HepG2 (cell line): ENCODE data around the gene ZNF624. TPM values are rescaled to one million over a fixed set of nuclear protein-coding genes. Genes with fewer than 3 reads are reported as not detected.

Experiments used
- ATAC-seq: fragments of 200-7000 bp; cut with Tn5 transposase; 3 replicates; pipeline ENCODE4 v1.9.1; 2020; ENCODE audit warnings: mild to moderate bottlenecking, moderate library complexity
- BruUV-seq: library from RNA; stranded (reverse); fragments of 400-500 nt; replicated peaks from 2 replicates; lab custom pipeline; 2021; lab: Mats Ljungman, UMichigan
- CTCF ChIA-PET: fragments of 300-600 bp; formaldehyde crosslinking; extraction: SDS; loops from one replicate; lab custom pipeline; 2021; ENCODE audit warnings: low total read pairs, inconsistent platforms, low intra/inter-chr PET ratio; lab: Yijun Ruan, JAX
- POLR2A ChIA-PET: fragments of 350-600 bp; sonication (Branson Sonifier 250); formaldehyde crosslinking; loops from one replicate; lab custom pipeline; 2020; ENCODE audit warnings: antibody characterized with exemption, inconsistent platforms; lab: Yijun Ruan, JAX
- DNase-seq: peaks from one replicate; pipeline ENCODE4 v3.0.0-alpha.2; 2015; ENCODE audit warnings: low spot score
- FAIRE-seq: peaks from 3 replicates; lab custom pipeline; 2011; peaks lifted over from hg19 to GRCh38; lab: Jason Lieb, UNC
- H2AFZ ChIP-seq: one replicate; pipeline ENCODE4 v1.6.1; 2011; ENCODE audit warnings: low read length, inconsistent platforms
- H3K27ac ChIP-seq: fragments of 300-600 bp; 3 replicates; pipeline ENCODE4 v1.8.0; 2011; ENCODE audit warnings: mixed run types, mild to moderate bottlenecking, mixed read lengths, low read length, inconsistent platforms; ENCODE audit not compliant: insufficient read depth; ENCODE audit errors: extremely low read length
- H3K27me3 ChIP-seq, 2 experiments: fragments of 200-600 bp in 1 of 2; 2 replicates in 1 of 2; 3 replicates in 1 of 2; pipeline versions ENCODE4 v1.6.0 to v1.8.0; 2011; ENCODE audit warnings: low read length in 2 of 2, mild to moderate bottlenecking in 2 of 2, moderate library complexity in 2 of 2, inconsistent platforms in 1 of 2; ENCODE audit not compliant: insufficient read depth in 2 of 2, control insufficient read depth in 1 of 2
- H3K36me3 ChIP-seq, 2 experiments: fragments of 200-600 bp in 1 of 2; replicated peaks in 1 of 2; 2 replicates in 1 of 2; 3 replicates in 1 of 2; pipeline versions ENCODE4 v1.5.1 to v1.8.0; 2011; ENCODE audit warnings: low read length in 2 of 2, inconsistent platforms in 1 of 2; ENCODE audit not compliant: insufficient read depth in 2 of 2, control insufficient read depth in 1 of 2
- H3K4me1 ChIP-seq: 2 replicates; pipeline ENCODE4 v1.5.1; 2012; ENCODE audit warnings: low read length, inconsistent platforms; ENCODE audit not compliant: insufficient read depth
- H3K4me2 ChIP-seq: 2 replicates; pipeline ENCODE4 v1.6.0; 2011; ENCODE audit warnings: low read depth, low read length, inconsistent platforms
- H3K4me3 ChIP-seq, 3 experiments: fragments of 200-600 bp in 1 of 3; sonication (generic), shearing (Covaris generic) in 1 of 3; replicated peaks in 1 of 3; 2 replicates each; pipeline ENCODE4 v1.5.1; 2011 to 2016; ENCODE audit warnings: low read length in 3 of 3, inconsistent platforms in 2 of 3, low read depth in 2 of 3, mild to moderate bottlenecking in 2 of 3, control low read depth in 1 of 3, mixed read lengths in 1 of 3; ENCODE audit not compliant: insufficient read depth in 1 of 3
- H3K79me2 ChIP-seq: one replicate; pipeline ENCODE4 v1.6.1; 2011; ENCODE audit warnings: low read length, inconsistent platforms; ENCODE audit not compliant: insufficient read depth
- H3K9ac ChIP-seq: 2 replicates; pipeline ENCODE4 v1.6.0; 2011; ENCODE audit warnings: mild to moderate bottlenecking, low read depth, low read length, inconsistent platforms; ENCODE audit not compliant: insufficient read depth
- H3K9me3 ChIP-seq: 2 replicates; pipeline ENCODE4 v1.5.1; 2012; ENCODE audit warnings: mild to moderate bottlenecking, low read length
- H4K20me1 ChIP-seq: 2 replicates; pipeline ENCODE4 v1.6.0; 2011; ENCODE audit warnings: inconsistent platforms, mild to moderate bottlenecking, low read length, moderate library complexity; ENCODE audit not compliant: insufficient read depth
- FOXA3 ChIP-seq: IDR thresholded peaks from 2 replicates; pipeline ENCODE4 v1.6.1; 2016; ENCODE audit warnings: missing genetic modification reagents, missing compliant biosample characterization
- KMT2B ChIP-seq: IDR thresholded peaks from 2 replicates; pipeline ENCODE4 v1.6.1; 2016; ENCODE audit warnings: missing genetic modification reagents, missing compliant biosample characterization
- MTA1 ChIP-seq: sonication (generic); formaldehyde crosslinking; IDR thresholded peaks from 2 replicates; pipeline ENCODE4 v1.4.0; 2020; ENCODE audit warnings: missing genetic modification reagents, mild to moderate bottlenecking, borderline replicate concordance
- TBX3 ChIP-seq: fragments of 450-650 bp; IDR thresholded peaks from 2 replicates; pipeline ENCODE4 v1.6.1; 2017; ENCODE audit warnings: antibody characterized with exemption, mild to moderate bottlenecking, inconsistent platforms, borderline replicate concordance
- ZFP36L1 ChIP-seq: sonication (generic); formaldehyde crosslinking; IDR thresholded peaks from 2 replicates; pipeline ENCODE4 v1.8.0; 2022; ENCODE audit warnings: mild to moderate bottlenecking, missing genetic modification reagents, moderate library complexity
- ZMYM2 ChIP-seq: sonication (generic); formaldehyde crosslinking; IDR thresholded peaks from 2 replicates; pipeline ENCODE4 v1.8.0; 2022; ENCODE audit warnings: mild to moderate bottlenecking, missing genetic modification reagents
- ZNF570 ChIP-seq: sonication (generic); formaldehyde crosslinking; IDR thresholded peaks from 2 replicates; pipeline ENCODE4 v1.4.0; 2020; ENCODE audit warnings: mild to moderate bottlenecking, missing genetic modification reagents, borderline replicate concordance
- WGBS: methylation state at CpG from one replicate; pipeline ENCODE4 v1.1.6; 2017; ENCODE audit warnings: low lambda C conversion rate; 5-methylcytosine and 5-hydroxymethylcytosine counted together
- in situ Hi-C: cut with HindIII; loops from 2 replicates; pipeline ENCODE4 v1.10.0; 2017; ENCODE audit warnings: low pct_unique_long_range_greater_than_20kb; ENCODE audit not compliant: extremely low pct_ligation_motif_present
- intact Hi-C: fragments of 100-400 bp; cut with micrococcal nuclease; formaldehyde crosslinking; loops from one replicate; pipeline ENCODE4 v1.10.0; 2022; ENCODE audit not compliant: unreplicated experiment
- polyA plus RNA-seq, 8 experiments: library from polyadenylated mRNA; depleted of rRNA in 3 of 8; stranded (reverse) in 7 of 8; unstranded in 1 of 8; fragments of >200 nt; fragmentation: Illumina TruSeq in 4 of 8; extraction: Trizol in 4 of 8; gene quantifications; 2 replicates each; pipeline versions ENCODE4 v1.2.1 to v1.2.3, GENCODE V29; 2011 to 2016; ENCODE audit warnings: low read depth in 4 of 8, missing spikeins in 1 of 8, mixed read lengths in 1 of 8; ENCODE audit not compliant: insufficient read depth in 1 of 8
- total RNA-seq, 5 experiments: library from RNA; depleted of rRNA; stranded (reverse); fragments of >200 nt; fragmentation: Illumina TruSeq; extraction: Trizol; gene quantifications; 2 replicates each; pipeline ENCODE4 v1.2.3, GENCODE V29; 2016; ENCODE audit warnings: low read depth in 1 of 5
- TF ChIP-seq, protein P1 (sequence below): sonication (generic); formaldehyde crosslinking; IDR thresholded peaks from 2 replicates; pipeline ENCODE4 v1.5.0; 2020; ENCODE audit warnings: mild to moderate bottlenecking, missing genetic modification reagents, moderate library complexity
- TF ChIP-seq, protein P2 (sequence below): sonication (generic); formaldehyde crosslinking; IDR thresholded peaks from 2 replicates; pipeline ENCODE4 v1.8.1; 2023; ENCODE audit warnings: missing genetic modification reagents, inconsistent platforms, borderline replicate concordance
- TF ChIP-seq, protein P3 (sequence below): sonication (generic); formaldehyde crosslinking; IDR thresholded peaks from 2 replicates; pipeline ENCODE4 v1.4.0; 2020; ENCODE audit warnings: missing genetic modification reagents, borderline replicate concordance
- TF ChIP-seq, protein P4 (sequence below): sonication (generic); formaldehyde crosslinking; IDR thresholded peaks from 2 replicates; pipeline ENCODE4; 2020; ENCODE audit warnings: missing genetic modification reagents, mild to moderate bottlenecking, borderline replicate concordance

ZNF624 gene
- total and polyA plus RNA-seq, 2 of the 13 experiments (the other 11 are each of a cell fraction or from before 2014, with no cell fraction given), result 0.75 to 3.5 TPM

DNA sequence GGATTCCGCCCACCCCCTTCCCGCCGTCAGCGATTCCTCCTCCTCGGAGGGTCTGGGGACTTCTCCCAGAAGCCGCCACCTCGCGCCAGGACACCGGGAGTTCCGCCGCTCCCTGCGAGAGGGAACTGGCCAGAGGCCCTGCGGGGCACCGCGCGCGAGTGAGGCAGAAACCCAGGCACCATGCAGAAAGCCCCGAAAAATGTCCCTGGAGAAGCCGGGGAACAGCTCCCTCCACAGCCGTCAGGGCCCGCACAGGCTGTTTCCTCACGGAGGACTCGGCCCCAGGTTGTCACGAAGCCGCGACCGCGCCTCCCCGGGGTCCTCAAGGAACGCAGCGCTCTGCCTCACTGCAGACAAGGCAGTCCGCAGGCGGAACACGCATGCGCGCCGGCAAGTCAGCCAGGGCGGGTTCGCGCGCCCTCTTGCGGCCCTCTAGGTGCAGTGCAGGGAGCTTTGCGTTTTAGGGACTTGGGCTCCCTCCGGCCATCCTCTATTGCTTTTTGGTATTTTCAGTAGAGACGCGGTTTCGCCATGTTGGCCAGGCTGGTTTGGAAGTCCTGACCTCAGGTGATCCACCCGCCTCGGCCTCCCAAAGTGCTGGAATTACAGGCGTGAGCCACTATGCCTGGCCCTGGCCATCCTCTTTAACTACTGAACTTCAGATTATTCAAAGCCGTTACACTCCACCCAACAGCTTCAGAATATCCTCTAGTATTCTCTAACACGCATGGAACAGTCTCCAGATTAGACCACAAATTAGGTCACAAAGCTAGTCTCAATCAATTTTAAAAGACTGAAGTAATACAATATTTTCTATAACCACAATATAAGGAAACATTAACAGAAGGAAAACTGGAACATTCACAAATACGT, 64.3 kb downstream of the ZNF624 start (continued):
- TF ChIP-seq, protein P1, sequence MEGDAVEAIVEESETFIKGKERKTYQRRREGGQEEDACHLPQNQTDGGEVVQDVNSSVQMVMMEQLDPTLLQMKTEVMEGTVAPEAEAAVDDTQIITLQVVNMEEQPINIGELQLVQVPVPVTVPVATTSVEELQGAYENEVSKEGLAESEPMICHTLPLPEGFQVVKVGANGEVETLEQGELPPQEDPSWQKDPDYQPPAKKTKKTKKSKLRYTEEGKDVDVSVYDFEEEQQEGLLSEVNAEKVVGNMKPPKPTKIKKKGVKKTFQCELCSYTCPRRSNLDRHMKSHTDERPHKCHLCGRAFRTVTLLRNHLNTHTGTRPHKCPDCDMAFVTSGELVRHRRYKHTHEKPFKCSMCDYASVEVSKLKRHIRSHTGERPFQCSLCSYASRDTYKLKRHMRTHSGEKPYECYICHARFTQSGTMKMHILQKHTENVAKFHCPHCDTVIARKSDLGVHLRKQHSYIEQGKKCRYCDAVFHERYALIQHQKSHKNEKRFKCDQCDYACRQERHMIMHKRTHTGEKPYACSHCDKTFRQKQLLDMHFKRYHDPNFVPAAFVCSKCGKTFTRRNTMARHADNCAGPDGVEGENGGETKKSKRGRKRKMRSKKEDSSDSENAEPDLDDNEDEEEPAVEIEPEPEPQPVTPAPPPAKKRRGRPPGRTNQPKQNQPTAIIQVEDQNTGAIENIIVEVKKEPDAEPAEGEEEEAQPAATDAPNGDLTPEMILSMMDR (CRISPR knock-in tag), result peak; percentile 95
- TF ChIP-seq KMT2B (CRISPR knock-in tag) (0 out of 2 replicates have a peak, but pooled peaks have one; percentile 34), MTA1 (CRISPR knock-in tag) (peak; percentile 37; the same call in 1 of the 2 replicates)

DNA sequence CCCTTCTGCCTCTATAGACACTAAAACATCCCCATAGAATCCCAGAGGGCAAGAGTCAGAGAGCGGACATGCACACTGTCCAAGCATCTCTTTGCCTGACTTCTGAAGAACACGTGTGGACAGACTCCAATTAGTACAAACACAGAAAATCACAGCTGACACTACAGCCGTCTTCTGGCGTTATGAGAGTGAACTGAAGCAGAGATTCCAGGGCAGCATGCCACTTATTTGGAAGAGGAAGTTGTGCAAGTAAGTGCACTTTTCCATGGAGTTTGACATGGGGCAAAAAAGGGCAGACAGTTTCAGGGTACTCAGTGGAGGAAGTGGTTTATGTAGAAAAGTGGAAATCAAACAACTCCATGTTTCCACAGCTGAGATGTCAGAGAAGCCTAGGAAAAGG, 67.9 kb downstream of the ZNF624 start:
- in situ Hi-C loops (no loop called here), intact Hi-C loops (no loop called here)
- CTCF ChIA-PET, result no interaction called here
- 28% methylated on average over 4 of the region's 4 CpGs for WGBS
- Histone ChIP-seq H3K27me3 (peaks cover 0 to 21% of the 10 kb centered on the region in 2 experiments; a peak in 4 of 5 replicates), H3K27ac (no peak overlapping the region), H3K36me3 (no peaks in the 10 kb centered on the region), H3K4me2 (no peak overlapping the region), H4K20me1 (no peaks in the 10 kb centered on the region), H3K4me3 (no peak overlapping the region), H2AFZ (peak overlapping the region; percentile 29), H3K79me2 (no peaks in the 10 kb centered on the region), H3K9ac (no peak overlapping the region), H3K9me3 (peaks cover 4% of the 10 kb centered on the region; the same call in 1 of the 2 replicates), H3K4me1 (peaks cover 20% of the 10 kb centered on the region)
- POLR2A ChIA-PET, result no interaction called here
- DNase-seq (no peak), ATAC-seq (no peak), FAIRE-seq (no peak)
- no TSS peak for BruUV-seq
- no peak for TF ChIP-seq ZNF570
- TF ChIP-seq, protein P2, sequence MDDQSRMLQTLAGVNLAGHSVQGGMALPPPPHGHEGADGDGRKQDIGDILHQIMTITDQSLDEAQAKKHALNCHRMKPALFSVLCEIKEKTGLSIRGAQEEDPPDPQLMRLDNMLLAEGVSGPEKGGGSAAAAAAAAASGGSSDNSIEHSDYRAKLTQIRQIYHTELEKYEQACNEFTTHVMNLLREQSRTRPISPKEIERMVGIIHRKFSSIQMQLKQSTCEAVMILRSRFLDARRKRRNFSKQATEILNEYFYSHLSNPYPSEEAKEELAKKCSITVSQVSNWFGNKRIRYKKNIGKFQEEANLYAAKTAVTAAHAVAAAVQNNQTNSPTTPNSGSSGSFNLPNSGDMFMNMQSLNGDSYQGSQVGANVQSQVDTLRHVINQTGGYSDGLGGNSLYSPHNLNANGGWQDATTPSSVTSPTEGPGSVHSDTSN (CRISPR knock-in tag), result no peak
- TF ChIP-seq, protein P3, sequence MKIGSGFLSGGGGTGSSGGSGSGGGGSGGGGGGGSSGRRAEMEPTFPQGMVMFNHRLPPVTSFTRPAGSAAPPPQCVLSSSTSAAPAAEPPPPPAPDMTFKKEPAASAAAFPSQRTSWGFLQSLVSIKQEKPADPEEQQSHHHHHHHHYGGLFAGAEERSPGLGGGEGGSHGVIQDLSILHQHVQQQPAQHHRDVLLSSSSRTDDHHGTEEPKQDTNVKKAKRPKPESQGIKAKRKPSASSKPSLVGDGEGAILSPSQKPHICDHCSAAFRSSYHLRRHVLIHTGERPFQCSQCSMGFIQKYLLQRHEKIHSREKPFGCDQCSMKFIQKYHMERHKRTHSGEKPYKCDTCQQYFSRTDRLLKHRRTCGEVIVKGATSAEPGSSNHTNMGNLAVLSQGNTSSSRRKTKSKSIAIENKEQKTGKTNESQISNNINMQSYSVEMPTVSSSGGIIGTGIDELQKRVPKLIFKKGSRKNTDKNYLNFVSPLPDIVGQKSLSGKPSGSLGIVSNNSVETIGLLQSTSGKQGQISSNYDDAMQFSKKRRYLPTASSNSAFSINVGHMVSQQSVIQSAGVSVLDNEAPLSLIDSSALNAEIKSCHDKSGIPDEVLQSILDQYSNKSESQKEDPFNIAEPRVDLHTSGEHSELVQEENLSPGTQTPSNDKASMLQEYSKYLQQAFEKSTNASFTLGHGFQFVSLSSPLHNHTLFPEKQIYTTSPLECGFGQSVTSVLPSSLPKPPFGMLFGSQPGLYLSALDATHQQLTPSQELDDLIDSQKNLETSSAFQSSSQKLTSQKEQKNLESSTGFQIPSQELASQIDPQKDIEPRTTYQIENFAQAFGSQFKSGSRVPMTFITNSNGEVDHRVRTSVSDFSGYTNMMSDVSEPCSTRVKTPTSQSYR (CRISPR knock-in tag), result no peak
- TF ChIP-seq ZMYM2, result no peak
- no peak for TF ChIP-seq TBX3
- TF ChIP-seq, protein P4, sequence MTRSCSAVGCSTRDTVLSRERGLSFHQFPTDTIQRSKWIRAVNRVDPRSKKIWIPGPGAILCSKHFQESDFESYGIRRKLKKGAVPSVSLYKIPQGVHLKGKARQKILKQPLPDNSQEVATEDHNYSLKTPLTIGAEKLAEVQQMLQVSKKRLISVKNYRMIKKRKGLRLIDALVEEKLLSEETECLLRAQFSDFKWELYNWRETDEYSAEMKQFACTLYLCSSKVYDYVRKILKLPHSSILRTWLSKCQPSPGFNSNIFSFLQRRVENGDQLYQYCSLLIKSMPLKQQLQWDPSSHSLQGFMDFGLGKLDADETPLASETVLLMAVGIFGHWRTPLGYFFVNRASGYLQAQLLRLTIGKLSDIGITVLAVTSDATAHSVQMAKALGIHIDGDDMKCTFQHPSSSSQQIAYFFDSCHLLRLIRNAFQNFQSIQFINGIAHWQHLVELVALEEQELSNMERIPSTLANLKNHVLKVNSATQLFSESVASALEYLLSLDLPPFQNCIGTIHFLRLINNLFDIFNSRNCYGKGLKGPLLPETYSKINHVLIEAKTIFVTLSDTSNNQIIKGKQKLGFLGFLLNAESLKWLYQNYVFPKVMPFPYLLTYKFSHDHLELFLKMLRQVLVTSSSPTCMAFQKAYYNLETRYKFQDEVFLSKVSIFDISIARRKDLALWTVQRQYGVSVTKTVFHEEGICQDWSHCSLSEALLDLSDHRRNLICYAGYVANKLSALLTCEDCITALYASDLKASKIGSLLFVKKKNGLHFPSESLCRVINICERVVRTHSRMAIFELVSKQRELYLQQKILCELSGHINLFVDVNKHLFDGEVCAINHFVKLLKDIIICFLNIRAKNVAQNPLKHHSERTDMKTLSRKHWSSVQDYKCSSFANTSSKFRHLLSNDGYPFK (CRISPR knock-in tag), result no peak
- TF ChIP-seq ZFP36L1 (CRISPR knock-in tag), result no peak
- no peak for TF ChIP-seq FOXA3 (CRISPR knock-in tag)
